Right atrium auricular region (tissue), 2 donors: ENCODE measurements around the gene PNKD. TPM values are rescaled to one million over a fixed set of nuclear protein-coding genes. Genes with fewer than 3 reads are reported as not detected.

ENCODE experiments used
- DNase-seq: peaks from one replicate; pipeline ENCODE4 v3.0.0-alpha.2; 2019; ENCODE audit warnings: low spot score
- H3K27ac ChIP-seq, 2 donors: fragments of 200-600 bp; sonication (generic); 1 replicate in 1 of 2; 2 replicates in 1 of 2; pipeline ENCODE4 v1.5.1; 2016 to 2019
- H3K27me3 ChIP-seq, 2 donors: fragments of 200-600 bp; sonication (generic); one replicate each; pipeline versions ENCODE4 v1.5.1 to v1.6.0; 2017 to 2019
- H3K36me3 ChIP-seq: fragments of 200-600 bp; sonication (generic); one replicate; pipeline ENCODE4 v1.5.1; 2016
- H3K4me1 ChIP-seq, 2 donors: fragments of 200-600 bp; sonication (generic); one replicate each; pipeline versions ENCODE4 v1.5.1 to v1.6.0; 2017 to 2019
- H3K4me3 ChIP-seq, 2 donors: fragments of 200-600 bp; sonication (generic); 1 replicate in 1 of 2; 2 replicates in 1 of 2; pipeline ENCODE4 v1.5.1; 2017 to 2019; ENCODE audit warnings: mild to moderate bottlenecking in 1 of 2, moderate library complexity in 1 of 2
- H3K9me3 ChIP-seq, 2 donors: fragments of 200-600 bp; sonication (generic); one replicate each; pipeline ENCODE4 v1.5.1; 2019
- total RNA-seq, 2 donors: library from RNA; depleted of rRNA; stranded (reverse); fragments of >200 nt; gene quantifications; one replicate each; pipeline ENCODE4 v1.1.0, GENCODE V29; 2016
- TF ChIP-seq, protein P1 (sequence below), 2 donors: fragments of 200-600 bp; sonication (generic); IDR thresholded peaks; one replicate each; pipeline ENCODE4 v1.5.1; 2019; ENCODE audit warnings: antibody characterized with exemption in 2 of 2

PNKD gene
- total RNA-seq, 2 donors from 2014 or later, result 54.5 to 71.4 TPM

DNA sequence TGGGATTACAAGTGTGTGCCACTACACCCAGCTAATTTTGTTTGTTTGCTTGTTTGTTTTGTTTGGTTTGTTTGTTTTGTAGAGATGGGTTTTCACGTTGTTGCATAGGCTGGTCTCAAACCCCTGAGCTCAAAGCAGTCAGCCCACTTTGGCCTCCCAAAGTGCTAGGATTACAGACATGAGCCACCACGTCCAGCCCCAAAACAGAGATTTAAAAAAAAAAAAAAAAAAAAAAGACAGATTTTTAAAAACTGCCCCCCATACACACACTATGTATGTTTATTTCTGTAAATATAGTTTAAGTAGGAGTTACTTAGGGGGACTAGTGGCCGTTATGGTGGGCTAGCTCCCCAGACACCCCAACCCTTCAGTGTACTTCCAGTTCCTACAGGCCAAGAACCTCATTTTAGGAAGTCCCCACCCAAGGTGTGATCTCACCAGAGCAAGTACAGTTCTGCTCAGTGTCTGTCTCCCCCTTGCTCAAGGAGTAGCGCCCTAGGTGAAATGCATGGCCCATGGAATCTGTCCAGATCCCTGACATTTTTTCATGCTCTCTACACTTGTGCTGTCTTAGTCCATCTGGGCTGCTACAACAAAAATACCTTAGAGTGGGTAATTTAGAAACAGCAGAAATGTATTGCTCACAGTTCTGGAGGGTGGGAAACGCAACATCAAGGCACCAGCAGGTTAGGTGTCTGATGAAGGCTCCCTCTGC is 23.6 kb downstream of the PNKD start:
- Histone ChIP-seq H3K27ac (no peak overlapping the region), H3K27me3 (no peaks in the 10 kb centered on the region), H3K9me3 (no peaks in the 10 kb centered on the region), H3K4me3 (no peak overlapping the region), H3K36me3 (no peaks in the 10 kb centered on the region), H3K4me1 (peaks cover 0 to 53% of the 10 kb centered on the region in 2 donors)
- DNase-seq, result no peak
- TF ChIP-seq, protein P1, sequence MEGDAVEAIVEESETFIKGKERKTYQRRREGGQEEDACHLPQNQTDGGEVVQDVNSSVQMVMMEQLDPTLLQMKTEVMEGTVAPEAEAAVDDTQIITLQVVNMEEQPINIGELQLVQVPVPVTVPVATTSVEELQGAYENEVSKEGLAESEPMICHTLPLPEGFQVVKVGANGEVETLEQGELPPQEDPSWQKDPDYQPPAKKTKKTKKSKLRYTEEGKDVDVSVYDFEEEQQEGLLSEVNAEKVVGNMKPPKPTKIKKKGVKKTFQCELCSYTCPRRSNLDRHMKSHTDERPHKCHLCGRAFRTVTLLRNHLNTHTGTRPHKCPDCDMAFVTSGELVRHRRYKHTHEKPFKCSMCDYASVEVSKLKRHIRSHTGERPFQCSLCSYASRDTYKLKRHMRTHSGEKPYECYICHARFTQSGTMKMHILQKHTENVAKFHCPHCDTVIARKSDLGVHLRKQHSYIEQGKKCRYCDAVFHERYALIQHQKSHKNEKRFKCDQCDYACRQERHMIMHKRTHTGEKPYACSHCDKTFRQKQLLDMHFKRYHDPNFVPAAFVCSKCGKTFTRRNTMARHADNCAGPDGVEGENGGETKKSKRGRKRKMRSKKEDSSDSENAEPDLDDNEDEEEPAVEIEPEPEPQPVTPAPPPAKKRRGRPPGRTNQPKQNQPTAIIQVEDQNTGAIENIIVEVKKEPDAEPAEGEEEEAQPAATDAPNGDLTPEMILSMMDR (IDR thresholded peaks at IDR 0.05), result no peak

DNA sequence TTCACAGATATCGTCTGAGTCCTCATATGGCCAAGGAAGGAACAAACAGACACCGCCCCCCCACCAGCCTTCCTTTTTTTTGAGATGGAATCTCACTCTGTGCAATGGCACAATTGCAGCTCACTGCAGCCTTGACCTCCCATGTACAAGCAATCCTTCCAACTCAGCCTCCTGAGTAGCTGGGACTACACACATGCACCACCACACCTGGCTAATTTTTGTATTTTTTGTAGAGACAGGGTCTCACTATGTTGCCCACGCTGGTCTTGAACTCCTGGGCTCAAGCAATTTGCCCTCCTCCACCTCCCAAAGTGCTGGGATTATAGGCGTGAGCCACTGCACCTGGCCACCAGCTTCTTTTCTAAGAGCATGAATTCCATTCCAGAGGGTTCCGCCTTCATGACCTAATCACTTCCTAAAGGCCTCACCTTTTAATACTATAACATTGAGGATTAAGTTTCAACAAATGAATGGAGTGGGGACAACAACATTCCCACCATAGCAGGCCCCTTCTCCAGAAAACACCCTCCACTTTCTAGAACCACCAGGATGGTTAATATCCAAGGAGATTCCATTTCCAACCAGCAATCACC is 24.2 kb downstream of the PNKD start:
- Histone ChIP-seq H3K27me3 (no peaks in the 10 kb centered on the region), H3K4me1 (peaks cover 0 to 47% of the 10 kb centered on the region in 2 donors), H3K27ac (no peak overlapping the region), H3K4me3 (no peak overlapping the region), H3K9me3 (no peaks in the 10 kb centered on the region), H3K36me3 (no peaks in the 10 kb centered on the region)
- TF ChIP-seq, protein P1 (IDR thresholded peaks at IDR 0.05), result no peak
- no peak for DNase-seq

DNA sequence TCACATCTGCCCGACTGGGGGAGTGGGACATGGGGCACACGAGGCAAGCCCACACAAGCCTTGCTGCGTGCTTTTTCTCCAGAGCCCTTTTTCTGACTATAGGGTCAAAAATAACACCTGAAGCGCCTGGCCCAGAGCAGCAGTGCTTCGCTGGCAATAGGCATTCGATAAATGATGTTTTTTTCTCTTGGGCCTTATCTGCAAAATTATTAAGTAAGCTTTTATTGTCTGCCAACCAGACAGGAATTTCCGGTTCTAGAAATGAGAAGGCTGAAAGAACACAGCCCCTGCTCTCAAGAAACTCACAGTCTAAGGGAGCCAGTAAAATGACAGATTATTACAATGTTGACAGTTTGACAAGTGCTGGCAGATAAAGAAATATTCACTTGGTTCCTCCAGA is 24.7 kb downstream of the PNKD start:
- H3K4me3 ChIP-seq, result no peak overlapping the region
- H3K36me3 ChIP-seq, result no peaks in the 10 kb centered on the region
- no peaks in the 10 kb centered on the region for H3K27me3 ChIP-seq
- H3K4me1 ChIP-seq, result peaks cover 0 to 42% of the 10 kb centered on the region in 2 donors
- DNase-seq, result no peak
- no peak overlapping the region for H3K27ac ChIP-seq
- H3K9me3 ChIP-seq, result no peaks in the 10 kb centered on the region
- TF ChIP-seq, protein P1 (IDR thresholded peaks at IDR 0.05), result no peak

DNA sequence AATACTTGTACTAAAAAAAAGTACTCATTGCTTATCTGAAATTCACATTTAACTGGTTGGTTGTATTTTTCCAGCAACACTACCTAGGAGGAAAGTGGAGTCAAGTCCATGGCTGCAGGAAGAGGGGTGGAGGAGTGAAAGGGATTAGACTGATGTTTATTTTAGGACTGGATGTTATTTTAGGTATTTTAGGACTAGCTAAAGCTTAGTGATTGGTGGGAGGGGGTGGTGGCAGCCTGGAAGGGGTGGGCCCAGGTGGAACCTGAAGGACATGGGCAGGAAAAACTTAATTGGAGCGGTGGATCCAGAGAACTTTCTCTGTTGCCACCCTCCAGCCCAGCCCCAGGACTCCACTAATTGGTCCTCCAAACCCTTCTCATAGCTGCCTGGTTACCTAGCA is 25.9 kb downstream of the PNKD start:
- Histone ChIP-seq H3K4me1 (peaks cover 0 to 32% of the 10 kb centered on the region in 2 donors), H3K9me3 (no peaks in the 10 kb centered on the region), H3K27ac (no peak overlapping the region), H3K36me3 (no peaks in the 10 kb centered on the region), H3K4me3 (no peak overlapping the region), H3K27me3 (no peaks in the 10 kb centered on the region)
- no peak for DNase-seq
- TF ChIP-seq, protein P1 (IDR thresholded peaks at IDR 0.05), result no peak

DNA sequence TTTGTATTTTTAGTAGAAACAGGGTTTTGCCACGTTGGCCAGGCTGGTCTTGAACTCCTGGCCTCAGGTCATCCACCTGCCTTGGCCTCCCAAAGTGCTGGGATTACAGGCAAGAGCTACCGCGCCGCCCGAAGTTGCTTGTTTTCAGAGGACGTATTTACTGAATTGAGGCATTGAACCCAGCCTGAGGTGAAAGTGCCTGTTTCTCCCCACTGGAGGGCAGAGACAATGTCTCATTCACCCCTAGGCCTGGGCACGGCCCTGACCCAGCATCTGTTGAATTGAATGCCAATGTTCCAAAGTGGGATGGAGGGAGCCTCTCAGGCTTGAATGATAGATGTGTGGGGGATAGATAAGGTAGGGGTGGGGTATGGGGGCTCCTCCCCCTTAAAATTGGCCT is 26.5 kb downstream of the PNKD start:
- Histone ChIP-seq H3K4me1 (peaks cover 0 to 29% of the 10 kb centered on the region in 2 donors), H3K27me3 (no peaks in the 10 kb centered on the region), H3K9me3 (no peaks in the 10 kb centered on the region), H3K36me3 (no peaks in the 10 kb centered on the region), H3K4me3 (no peak overlapping the region), H3K27ac (peak overlapping the region in 1 of 2 donors; percentile 13)
- TF ChIP-seq, protein P1 (IDR thresholded peaks at IDR 0.05), result no peak
- DNase-seq, result no peak
